Mesenchymal stem cell (in vitro differentiated cells and primary cell): ENCODE results near the gene NPY2R.
A peak's percentile ranks its signal among the peaks of the same experiment; 100 is the strongest.

Source experiments
- DNase-seq: peaks from one replicate; pipeline ENCODE4 v3.0.0-alpha.2; 2013
- H2AFZ ChIP-seq: one replicate; pipeline ENCODE4 v1.6.1; 2013; ENCODE audit warnings: low read depth, mild to moderate bottlenecking, control low read depth, inconsistent platforms, low read length, moderate library complexity
- H2AK5ac ChIP-seq: 2 replicates; pipeline ENCODE4 v1.6.1; 2013; ENCODE audit warnings: low read length, moderate library complexity, mild to moderate bottlenecking, inconsistent platforms; ENCODE audit not compliant: severe bottlenecking
- H2BK120ac ChIP-seq: one replicate; pipeline ENCODE4 v1.6.1; 2013; ENCODE audit warnings: low read depth, mild to moderate bottlenecking, inconsistent platforms, low read length, moderate library complexity
- H2BK12ac ChIP-seq, 2 experiments: one replicate each; pipeline ENCODE4 v1.6.1; 2013; ENCODE audit warnings: inconsistent platforms in 2 of 2, low read length in 2 of 2, mild to moderate bottlenecking in 2 of 2, moderate library complexity in 2 of 2, control low read depth in 1 of 2
- H2BK15ac ChIP-seq: one replicate; pipeline ENCODE4 v1.6.1; 2013; ENCODE audit warnings: mild to moderate bottlenecking, low read depth, inconsistent platforms; ENCODE audit not compliant: poor library complexity, severe bottlenecking
- H2BK5ac ChIP-seq: 2 replicates; pipeline ENCODE4 v1.6.1; 2013; ENCODE audit warnings: low read depth, mild to moderate bottlenecking, low read length, control low read depth, inconsistent platforms; ENCODE audit not compliant: poor library complexity, severe bottlenecking
- H3K14ac ChIP-seq, 2 experiments: one replicate each; pipeline ENCODE4 v1.6.1; 2013; ENCODE audit warnings: inconsistent platforms in 2 of 2, low read length in 2 of 2, control low read depth in 1 of 2, mild to moderate bottlenecking in 1 of 2, moderate library complexity in 1 of 2
- H3K18ac ChIP-seq, 2 experiments: one replicate each; pipeline ENCODE4 v1.6.1; 2013; ENCODE audit warnings: inconsistent platforms in 2 of 2, low read length in 2 of 2, control low read depth in 1 of 2, low read depth in 1 of 2, mild to moderate bottlenecking in 1 of 2
- H3K23ac ChIP-seq, 2 experiments: one replicate each; pipeline ENCODE4 v1.6.1; 2013; ENCODE audit warnings: inconsistent platforms in 2 of 2, low read length in 2 of 2, mild to moderate bottlenecking in 2 of 2, moderate library complexity in 2 of 2, control low read depth in 1 of 2
- H3K27ac ChIP-seq: 2 replicates; pipeline ENCODE4 v1.5.1; 2013; ENCODE audit warnings: mild to moderate bottlenecking, moderate library complexity, low read length, control low read depth, inconsistent platforms; ENCODE audit not compliant: poor library complexity, severe bottlenecking
- H3K27me3 ChIP-seq, 2 experiments: 2 replicates each; pipeline versions ENCODE4 v1.6.1 to v1.7.0; 2013; ENCODE audit warnings: low read length in 2 of 2, mild to moderate bottlenecking in 2 of 2, moderate library complexity in 2 of 2, control low read depth in 1 of 2, inconsistent platforms in 1 of 2; ENCODE audit not compliant: control insufficient read depth in 1 of 2, insufficient read depth in 1 of 2
- H3K36me3 ChIP-seq, 2 experiments: 2 replicates each; pipeline versions ENCODE4 v1.6.1 to v1.7.0; 2013; ENCODE audit warnings: low read length in 2 of 2, control low read depth in 1 of 2, inconsistent platforms in 1 of 2, low read depth in 1 of 2, mild to moderate bottlenecking in 1 of 2; ENCODE audit not compliant: insufficient read depth in 2 of 2, control insufficient read depth in 1 of 2
- H3K4ac ChIP-seq, 2 experiments: one replicate each; pipeline ENCODE4 v1.6.1; 2013; ENCODE audit warnings: inconsistent platforms in 2 of 2, low read length in 2 of 2, mild to moderate bottlenecking in 2 of 2, moderate library complexity in 2 of 2, control low read depth in 1 of 2, low read depth in 1 of 2
- H3K4me1 ChIP-seq: 2 replicates; pipeline ENCODE4 v1.6.1; 2013; ENCODE audit warnings: low read depth, low read length, control low read depth; ENCODE audit not compliant: control insufficient read depth, insufficient read depth
- H3K4me2 ChIP-seq: 2 replicates; pipeline ENCODE4 v1.6.1; 2013; ENCODE audit warnings: low read length, mild to moderate bottlenecking, inconsistent platforms; ENCODE audit not compliant: poor library complexity, severe bottlenecking
- H3K4me3 ChIP-seq, 2 experiments: 2 replicates each; pipeline versions ENCODE4 v1.5.1 to v1.7.0; 2013; ENCODE audit warnings: low read length in 2 of 2, mild to moderate bottlenecking in 2 of 2, control low read depth in 1 of 2, low read depth in 1 of 2; ENCODE audit not compliant: insufficient read depth in 1 of 2
- H3K79me1 ChIP-seq: replicated peaks from 2 replicates; pipeline ENCODE4 v1.6.1; 2013; ENCODE audit warnings: mild to moderate bottlenecking, control low read depth, low read length, inconsistent platforms; ENCODE audit not compliant: poor library complexity, severe bottlenecking
- H3K9ac ChIP-seq: 2 replicates; pipeline ENCODE4 v1.7.0; 2013; ENCODE audit warnings: mild to moderate bottlenecking, low read length, moderate library complexity
- H3K9me3 ChIP-seq: 2 replicates; pipeline ENCODE4 v1.7.0; 2013; ENCODE audit warnings: mild to moderate bottlenecking, low read length; ENCODE audit not compliant: control insufficient read depth
- H4K8ac ChIP-seq: one replicate; pipeline ENCODE4 v1.6.1; 2013; ENCODE audit warnings: inconsistent platforms, mild to moderate bottlenecking, low read length, moderate library complexity
- H4K91ac ChIP-seq: one replicate; pipeline ENCODE4 v1.6.1; 2013; ENCODE audit warnings: mild to moderate bottlenecking, low read length, inconsistent platforms
- WGBS: methylation state at CpG from one replicate; pipeline ENCODE4 v1.1.7; 2013; ENCODE audit warnings: mixed read lengths; 5-methylcytosine and 5-hydroxymethylcytosine counted together

Gene NPY2R

DNA sequence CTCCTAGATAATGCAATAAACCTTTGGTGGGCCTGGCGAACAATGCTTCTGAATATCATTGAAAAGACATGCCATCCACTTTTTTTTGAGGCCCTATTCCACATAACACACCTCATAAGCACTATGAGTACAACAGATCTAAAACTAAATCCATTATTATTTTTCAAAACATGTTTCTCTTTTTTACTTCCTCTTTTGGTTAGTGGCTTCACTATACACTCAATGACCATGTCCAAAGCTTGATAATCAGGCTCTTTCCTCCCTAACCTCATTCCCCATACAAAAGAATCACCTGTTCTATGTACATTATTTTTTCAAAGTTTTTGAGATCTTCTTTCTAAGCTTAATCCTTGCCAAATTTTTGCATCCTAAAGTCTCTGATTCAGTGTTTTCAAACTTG lies 20.4 kb upstream of the NPY2R start:
- no peaks in the 10 kb centered on the region for H3K36me3 ChIP-seq
- H2BK12ac ChIP-seq = no peak overlapping the region
- no peak overlapping the region for H4K91ac ChIP-seq
- no peak overlapping the region for H2AFZ ChIP-seq
- no peak overlapping the region for H3K27ac ChIP-seq
- H2AK5ac ChIP-seq = no peak overlapping the region
- DNase-seq = no peak
- H3K9me3 ChIP-seq = no peaks in the 10 kb centered on the region
- H2BK120ac ChIP-seq = no peak overlapping the region
- H3K14ac ChIP-seq = no peak overlapping the region
- 30% methylated on average over 1 of the region's 1 CpG for WGBS
- no peak overlapping the region for H3K4me3 ChIP-seq
- H3K4ac ChIP-seq = no peak overlapping the region
- no peak overlapping the region for H3K23ac ChIP-seq
- H4K8ac ChIP-seq = no peak overlapping the region
- H3K18ac ChIP-seq = no peak overlapping the region
- no peaks in the 10 kb centered on the region for H3K79me1 ChIP-seq
- no peak overlapping the region for H3K4me2 ChIP-seq
- H2BK5ac ChIP-seq = no peak overlapping the region
- H3K27me3 ChIP-seq = no peaks in the 10 kb centered on the region
- H2BK15ac ChIP-seq = no peak overlapping the region
- H3K9ac ChIP-seq = no peak overlapping the region
- H3K4me1 ChIP-seq = no peaks in the 10 kb centered on the region

DNA sequence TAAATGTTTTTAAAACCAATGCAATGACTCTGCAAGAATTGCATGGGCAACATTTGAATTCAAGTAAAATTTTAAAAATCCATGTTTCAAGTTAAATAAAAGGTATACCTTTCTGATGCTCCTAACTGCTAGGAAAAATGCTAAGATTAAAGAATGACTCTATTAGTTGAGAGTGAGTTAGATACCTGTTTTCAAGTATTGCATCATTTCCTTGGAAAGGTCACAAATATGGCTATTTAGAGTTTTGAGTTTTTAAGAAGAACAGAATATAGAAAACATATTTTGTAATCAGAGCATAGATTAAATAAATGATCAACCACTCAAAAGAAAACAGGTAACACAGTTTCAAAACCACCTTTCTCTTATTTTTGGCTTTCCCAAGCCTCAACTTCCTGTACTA lies 18.3 kb upstream of the NPY2R start:
- Histone ChIP-seq H3K27ac (no peak overlapping the region), H3K9me3 (no peaks in the 10 kb centered on the region), H2BK12ac (no peak overlapping the region), H3K79me1 (no peaks in the 10 kb centered on the region), H3K14ac (no peak overlapping the region), H3K4me3 (no peak overlapping the region), H2BK5ac (no peak overlapping the region), H2BK120ac (no peak overlapping the region), H4K8ac (no peak overlapping the region), H4K91ac (no peak overlapping the region), H3K23ac (no peak overlapping the region), H2AK5ac (no peak overlapping the region), H3K4ac (no peak overlapping the region), H3K27me3 (no peaks in the 10 kb centered on the region), H2BK15ac (no peak overlapping the region), H2AFZ (no peak overlapping the region), H3K36me3 (no peaks in the 10 kb centered on the region), H3K4me2 (no peak overlapping the region), H3K9ac (no peak overlapping the region), H3K18ac (no peak overlapping the region), H3K4me1 (no peaks in the 10 kb centered on the region)
- DNase-seq = no peak

DNA sequence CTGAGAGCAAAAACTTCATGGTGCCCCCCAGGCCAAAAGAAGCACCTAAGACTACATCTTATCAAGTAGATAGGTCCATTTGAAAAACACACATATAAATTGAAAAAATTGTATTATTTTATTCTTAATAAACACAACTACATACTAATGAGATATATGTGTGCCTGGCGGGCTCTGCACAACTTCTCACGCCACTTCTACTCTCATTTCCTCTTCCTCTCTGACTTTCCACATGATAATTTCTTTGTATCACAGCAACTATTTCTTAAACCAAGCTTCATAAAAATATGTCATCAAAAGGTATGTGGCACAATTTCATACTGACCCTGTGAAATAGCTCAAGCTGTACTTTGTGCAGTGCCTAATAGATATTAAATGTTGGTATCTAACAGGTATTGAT lies 10.7 kb upstream of the NPY2R start:
- H4K8ac ChIP-seq = no peak overlapping the region
- no peak overlapping the region for H3K23ac ChIP-seq
- H3K27ac ChIP-seq = no peak overlapping the region
- no peaks in the 10 kb centered on the region for H3K36me3 ChIP-seq
- H3K4me3 ChIP-seq = no peak overlapping the region
- H2BK120ac ChIP-seq = no peak overlapping the region
- no peaks in the 10 kb centered on the region for H3K27me3 ChIP-seq
- no peak overlapping the region for H2BK5ac ChIP-seq
- 62% methylated on average over 2 of the region's 2 CpGs for WGBS
- H2AK5ac ChIP-seq = no peak overlapping the region
- H2BK12ac ChIP-seq = no peak overlapping the region
- H3K4me2 ChIP-seq = no peak overlapping the region
- H3K79me1 ChIP-seq = no peaks in the 10 kb centered on the region
- H3K18ac ChIP-seq = no peak overlapping the region
- H2BK15ac ChIP-seq = no peak overlapping the region
- H3K9ac ChIP-seq = no peak overlapping the region
- no peak overlapping the region for H3K14ac ChIP-seq
- H4K91ac ChIP-seq = no peak overlapping the region
- no peak overlapping the region for H2AFZ ChIP-seq
- H3K9me3 ChIP-seq = no peaks in the 10 kb centered on the region
- H3K4me1 ChIP-seq = no peaks in the 10 kb centered on the region
- no peak for DNase-seq
- no peak overlapping the region for H3K4ac ChIP-seq

DNA sequence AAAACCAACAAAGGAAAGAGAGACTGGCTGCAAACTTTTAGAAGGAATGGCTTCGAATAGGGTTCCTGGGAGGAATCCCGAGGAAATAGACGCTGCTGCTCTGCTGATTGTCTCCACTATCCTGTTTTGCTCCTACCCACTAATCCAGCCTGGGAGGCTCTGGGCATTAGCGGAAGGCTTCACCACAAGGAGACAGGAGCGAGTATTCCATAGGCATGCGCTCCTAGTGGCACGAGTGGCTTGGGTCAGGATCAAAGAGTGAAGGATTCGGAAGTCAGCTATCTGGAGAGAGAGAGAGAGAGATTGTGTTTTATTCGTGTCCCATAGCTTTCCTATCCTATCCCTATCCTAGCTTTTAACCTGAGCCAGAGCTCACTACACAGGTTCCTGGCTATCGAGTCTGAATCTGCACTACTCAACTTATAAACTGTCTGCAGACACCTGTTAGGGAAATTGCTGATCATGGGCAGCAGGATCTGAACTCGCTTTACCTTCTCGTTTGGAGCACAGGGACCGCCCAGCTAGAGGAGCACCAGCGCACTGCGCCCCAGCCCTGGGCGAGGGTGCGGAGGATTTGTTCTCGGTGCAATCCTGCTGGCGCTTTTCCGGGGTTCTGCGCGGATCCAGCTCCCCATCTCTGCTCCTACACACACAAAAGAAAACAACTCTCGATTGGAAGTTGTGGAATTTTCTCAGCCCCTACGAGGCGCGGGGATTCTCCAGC lies 740 bp upstream of the NPY2R start:
- H3K14ac ChIP-seq = no peak overlapping the region
- H3K4me1 ChIP-seq = peaks cover 12% of the 10 kb centered on the region
- H2BK12ac ChIP-seq = no peak overlapping the region
- H3K4me2 ChIP-seq = peak overlapping the region; percentile 68
- H3K9me3 ChIP-seq = no peaks in the 10 kb centered on the region
- H3K36me3 ChIP-seq = no peaks in the 10 kb centered on the region
- H3K79me1 ChIP-seq = no peaks in the 10 kb centered on the region
- no peak overlapping the region for H2BK15ac ChIP-seq
- H3K4ac ChIP-seq = no peak overlapping the region
- H3K27ac ChIP-seq = no peak overlapping the region
- no peak overlapping the region for H3K9ac ChIP-seq
- peak overlapping the region in 1 of 2 experiments; percentile 41 for H3K23ac ChIP-seq
- H2AFZ ChIP-seq = no peak overlapping the region
- no peak overlapping the region for H3K18ac ChIP-seq
- H3K27me3 ChIP-seq = peaks cover 42 to 50% of the 10 kb centered on the region in 2 experiments
- H2BK5ac ChIP-seq = no peak overlapping the region
- H4K91ac ChIP-seq = no peak overlapping the region
- peak overlapping the region in 1 of 2 experiments; percentile 72 for H3K4me3 ChIP-seq
- no peak overlapping the region for H2AK5ac ChIP-seq
- H4K8ac ChIP-seq = no peak overlapping the region
- no peak overlapping the region for H2BK120ac ChIP-seq
- WGBS = 3% methylated on average over 24 of the region's 26 CpGs
- DNase-seq = no peak
